B cell (primary cell): ENCODE results near the gene FMC1. TPM values are rescaled to one million over a fixed set of nuclear protein-coding genes. Genes with fewer than 3 reads are reported as not detected.
"Not testable (repeated sequence)": the region's sequence is repeated elsewhere in the genome, so short reads cannot be mapped to it uniquely, and the experiment has no call there.

Source experiments
- ATAC-seq: fragments of 200-7000 bp; cut with Tn5 transposase; one replicate; pipeline ENCODE4 v1.10.0; 2021; ENCODE audit warnings: low read depth, mild to moderate bottlenecking, moderate number of reproducible peaks, moderate library complexity
- CTCF ChIA-PET: fragments of 350-600 bp; sonication (Branson Sonifier 250); formaldehyde crosslinking; loops from one replicate; lab custom pipeline; 2021; ENCODE audit warnings: antibody characterized with exemption, inconsistent platforms; lab: Charles Lee
- POLR2A ChIA-PET: fragments of 350-600 bp; sonication (Branson Sonifier 250); formaldehyde crosslinking; loops from one replicate; lab custom pipeline; 2021; ENCODE audit warnings: antibody characterized with exemption; lab: Charles Lee
- DNase-seq: peaks from one replicate; pipeline ENCODE4 v3.0.0; 2013
- H2AFZ ChIP-seq: 2 replicates; pipeline ENCODE4 v1.6.1; 2012; ENCODE audit warnings: mild to moderate bottlenecking, low read depth, low read length; ENCODE audit not compliant: insufficient read depth, poor library complexity, severe bottlenecking
- H3K27ac ChIP-seq, 2 donors: 1 replicate in 1 of 2; 2 replicates in 1 of 2; pipeline ENCODE4 v1.5.1; 2012 to 2013; ENCODE audit warnings: low read length in 2 of 2, mild to moderate bottlenecking in 2 of 2, moderate library complexity in 1 of 2
- H3K27me3 ChIP-seq, 4 experiments: fragments of 200-600 bp in 1 of 4; sonication (generic) in 1 of 4; replicated peaks in 1 of 4; 1 replicate in 2 of 4; 2 replicates in 2 of 4; pipeline versions ENCODE4 v1.6.1 to v1.7.0; 2013 to 2016; ENCODE audit warnings: low read length in 3 of 4, mild to moderate bottlenecking in 2 of 4, mixed read lengths in 1 of 4, moderate library complexity in 1 of 4; ENCODE audit not compliant: insufficient read depth in 4 of 4, control insufficient read depth in 3 of 4; ENCODE audit errors: control extremely low read depth in 1 of 4
- H3K36me3 ChIP-seq, 2 experiments: replicated peaks in 1 of 2; 1 replicate in 1 of 2; 2 replicates in 1 of 2; pipeline versions ENCODE4 v1.6.1 to v1.7.1; 2013; ENCODE audit warnings: low read length in 1 of 2; ENCODE audit not compliant: insufficient read depth in 2 of 2, control insufficient read depth in 1 of 2; ENCODE audit errors: control extremely low read depth in 1 of 2, extremely low read depth in 1 of 2
- H3K4me1 ChIP-seq, 2 donors: fragments of 200-600 bp in 1 of 2; sonication (generic) in 1 of 2; 1 replicate in 1 of 2; 2 replicates in 1 of 2; pipeline versions ENCODE4 v1.5.1 to v1.6.1; 2013 to 2017; ENCODE audit warnings: low read length in 2 of 2; ENCODE audit not compliant: control insufficient read depth in 2 of 2, insufficient read depth in 2 of 2
- H3K4me2 ChIP-seq: replicated peaks from 2 replicates; pipeline ENCODE3; 2012; ENCODE audit warnings: mild to moderate bottlenecking, low read depth, low read length; ENCODE audit not compliant: poor library complexity, severe bottlenecking
- H3K4me3 ChIP-seq, 5 experiments: fragments of 200-600 bp in 1 of 5; sonication (generic) in 1 of 5; 1 replicate in 3 of 5; 2 replicates in 2 of 5; pipeline versions ENCODE4 v1.5.1 to v1.7.0; 2011 to 2016; ENCODE audit warnings: low read length in 4 of 5, mild to moderate bottlenecking in 4 of 5, low read depth in 2 of 5, control low read depth in 1 of 5, moderate library complexity in 1 of 5; ENCODE audit not compliant: insufficient read depth in 1 of 5; ENCODE audit errors: control extremely low read depth in 1 of 5, extremely low read depth in 1 of 5
- H3K79me2 ChIP-seq: fragments of 200-600 bp; sonication (generic); one replicate; pipeline ENCODE4 v1.6.0; 2016; ENCODE audit warnings: low read length; ENCODE audit not compliant: control insufficient read depth, insufficient read depth
- H3K9ac ChIP-seq: fragments of 200-600 bp; sonication (generic); 2 replicates; pipeline ENCODE4 v1.6.1; 2017; ENCODE audit warnings: mild to moderate bottlenecking, low read length, moderate library complexity
- H3K9me3 ChIP-seq, 3 donors: one replicate each; pipeline versions ENCODE4 v1.6.1 to v1.7.1; 2013; ENCODE audit warnings: low read length in 2 of 3; ENCODE audit not compliant: control insufficient read depth in 2 of 3, insufficient read depth in 1 of 3; ENCODE audit errors: control extremely low read depth in 1 of 3
- H4K20me1 ChIP-seq: 2 replicates; pipeline ENCODE4 v1.6.0; 2012; ENCODE audit warnings: mild to moderate bottlenecking, low read length; ENCODE audit not compliant: insufficient read depth, control insufficient read depth, poor library complexity, severe bottlenecking
- H3K27ac Mint-ChIP-seq: one replicate; pipeline ENCODE4 v1.8.0; 2021; ENCODE audit warnings: mixed read lengths
- H3K27me3 Mint-ChIP-seq: one replicate; pipeline ENCODE4 v1.8.0; 2021; ENCODE audit warnings: mixed read lengths
- H3K4me1 Mint-ChIP-seq: one replicate; pipeline ENCODE4 v1.8.0; 2021; ENCODE audit warnings: mixed read lengths
- H3K4me3 Mint-ChIP-seq: one replicate; pipeline ENCODE4 v1.8.0; 2021; ENCODE audit warnings: mixed read lengths
- H3K9me3 Mint-ChIP-seq: one replicate; pipeline ENCODE4 v1.8.0; 2022; ENCODE audit warnings: mixed read lengths; ENCODE audit not compliant: insufficient read depth
- CTCF ChIP-seq: fragments of 200-600 bp; IDR thresholded peaks from one replicate; pipeline ENCODE4 v1.8.0; 2022; ENCODE audit warnings: antibody characterized with exemption, mild to moderate bottlenecking
- EZH2 ChIP-seq: IDR thresholded peaks from 2 replicates; pipeline ENCODE4 v1.6.1; 2012; ENCODE audit warnings: borderline replicate concordance, low read depth, mild to moderate bottlenecking, moderate library complexity, low read length; ENCODE audit not compliant: insufficient read depth, poor library complexity, severe bottlenecking
- WGBS: methylation state at CpG from one replicate; pipeline ENCODE4 v1.1.5; 2013; ENCODE audit warnings: missing lambda C conversion rate; ENCODE audit not compliant: insufficient coverage; 5-methylcytosine and 5-hydroxymethylcytosine counted together
- intact Hi-C: fragments of 100-400 bp; cut with micrococcal nuclease; formaldehyde crosslinking; loops from one replicate; pipeline ENCODE4 v1.10.0; 2022
- polyA plus RNA-seq: library from polyadenylated mRNA; depleted of rRNA; stranded (reverse); fragments of >200 nt; gene quantifications from 2 replicates; pipeline ENCODE4 v1.2.3, GENCODE V29; 2012
- total RNA-seq, 2 donors: library from RNA; stranded (reverse); fragments of 120-200 nt in 1 of 2; gene quantifications; 1 replicate in 1 of 2; 2 replicates in 1 of 2; pipeline versions ENCODE4 v1.2.3 to v1.2.4, GENCODE V29; 2013 to 2022

FMC1 gene
- total and polyA plus RNA-seq, 2 donors (not counting 1 experiment from before 2014, with no cell fraction given): 5.3 to 18.3 TPM

GRCh38 chr7:139321071-139321745, 19.9 kb upstream of the FMC1 start:
- Histone ChIP-seq H4K20me1 (no peaks in the 10 kb centered on the region), H3K9ac (no peak overlapping the region), H3K4me3 (no peak overlapping the region), H3K9me3 (no peaks in the 10 kb centered on the region), H3K27ac (no peak overlapping the region), H3K27me3 (no peaks in the 10 kb centered on the region), H3K4me2 (no peak overlapping the region), H2AFZ (no peak overlapping the region), H3K36me3 (no peaks in the 10 kb centered on the region), H3K79me2 (no peaks in the 10 kb centered on the region), H3K4me1 (no peaks in the 10 kb centered on the region)
- CTCF ChIA-PET: no interaction called here
- POLR2A ChIA-PET: no interaction called here
- H3K27ac Mint-ChIP-seq: no peak overlapping the region
- intact Hi-C loops: no loop called here
- H3K4me3 Mint-ChIP-seq: no peak overlapping the region
- TF ChIP-seq CTCF (no peak), EZH2 (no peak)
- no peaks in the 10 kb centered on the region for H3K27me3 Mint-ChIP-seq
- ATAC-seq (no peak), DNase-seq (no peak)
- H3K4me1 Mint-ChIP-seq: no peaks in the 10 kb centered on the region
- WGBS: 83% methylated on average over 11 of the region's 11 CpGs
- no peaks in the 10 kb centered on the region for H3K9me3 Mint-ChIP-seq

DNA sequence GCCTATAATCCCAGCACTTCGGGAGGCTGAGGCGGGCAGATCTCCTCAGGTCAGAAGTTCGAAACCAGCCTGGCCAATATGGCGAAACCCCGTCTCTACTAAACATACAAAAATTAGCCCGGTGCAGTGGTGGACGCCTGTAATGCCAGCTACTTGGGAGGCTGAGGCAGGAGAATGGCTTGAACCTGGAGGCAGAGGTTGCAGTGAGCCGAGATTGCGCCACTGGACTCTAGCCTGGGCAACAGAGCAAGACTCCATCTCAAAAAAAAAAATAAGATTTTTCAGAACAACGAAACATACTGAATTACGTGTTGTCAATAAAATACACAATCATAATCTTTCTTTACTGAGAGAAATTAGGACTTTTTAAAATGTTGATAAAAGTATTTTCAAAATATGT, 16.4 kb upstream of the FMC1 start:
- ATAC-seq, POLR2A ChIA-PET, H3K4me3 Mint-ChIP-seq, H3K9me3 Mint-ChIP-seq, H3K27me3 ChIP-seq, H3K4me3 ChIP-seq, H3K4me2 ChIP-seq, H3K27me3 Mint-ChIP-seq, H2AFZ ChIP-seq, H3K4me1 Mint-ChIP-seq, H3K36me3 ChIP-seq, H3K4me1 ChIP-seq, H3K79me2 ChIP-seq, H3K9me3 ChIP-seq, H4K20me1 ChIP-seq, H3K9ac ChIP-seq, H3K27ac Mint-ChIP-seq, CTCF ChIA-PET, DNase-seq, intact Hi-C loops, H3K27ac ChIP-seq: not testable (repeated sequence)
- 80% methylated on average over 1 of the region's 11 CpGs for WGBS
